ENCODE data around the gene HEATR3.
"Not testable (repeated sequence)": the region's sequence is repeated elsewhere in the genome, so short reads cannot be mapped to it uniquely, and the experiment has no call there.

The HEATR3 gene

DNA sequence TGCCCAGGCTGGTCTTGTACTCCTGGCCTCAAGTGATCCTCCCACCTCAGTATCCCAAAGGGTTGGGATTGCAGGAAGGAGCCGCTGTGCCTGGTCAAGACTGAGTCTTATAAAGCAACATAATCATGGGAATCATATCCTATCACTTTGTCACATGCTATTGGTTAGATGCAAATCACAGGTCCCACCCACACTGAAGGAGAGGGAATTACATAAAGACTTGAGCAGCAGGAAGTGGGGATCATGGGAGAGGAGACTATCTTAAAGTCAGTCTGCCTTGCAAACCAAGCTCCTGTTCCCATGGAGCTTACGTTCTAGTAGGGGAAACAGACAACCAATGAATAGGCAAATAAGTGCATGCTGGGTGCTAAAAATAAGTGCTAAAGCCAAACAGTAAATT is 59.0 kb downstream of the HEATR3 start:
- Histone ChIP-seq H3K23ac (ENCODE audit: low read length in 2 of 2) (no peak overlapping the region), H3K27ac (ENCODE audit: low read length, poor library complexity, severe bottlenecking) (no peak overlapping the region), H2AK5ac (ENCODE audit: low read length, severe bottlenecking) (no peak overlapping the region), H3K9me3 (ENCODE audit: control insufficient read depth, low read length) (no peaks in the 10 kb centered on the region), H4K8ac (ENCODE audit: low read length) (no peak overlapping the region), H3K36me3 (ENCODE audit: control insufficient read depth in 1 of 2, insufficient read depth in 2 of 2, low read depth in 1 of 2, low read length in 2 of 2) (no peaks in the 10 kb centered on the region), H3K14ac (ENCODE audit: low read length in 2 of 2) (no peak overlapping the region), H3K9ac (ENCODE audit: low read length) (no peak overlapping the region), H3K79me1 (replicated peaks; ENCODE audit: low read length, poor library complexity, severe bottlenecking) (no peaks in the 10 kb centered on the region), H2BK5ac (ENCODE audit: low read depth, low read length, poor library complexity, severe bottlenecking) (no peak overlapping the region), H3K18ac (ENCODE audit: low read depth in 1 of 2, low read length in 2 of 2) (no peak overlapping the region), H4K91ac (ENCODE audit: low read length) (no peak overlapping the region), H3K4ac (ENCODE audit: low read depth in 1 of 2, low read length in 2 of 2) (no peak overlapping the region), H3K27me3 (ENCODE audit: control insufficient read depth in 1 of 2, insufficient read depth in 1 of 2, low read length in 2 of 2) (peaks cover 0 to 3% of the 10 kb centered on the region in 2 experiments), H2AFZ (ENCODE audit: low read depth, low read length) (no peak overlapping the region), H3K4me2 (ENCODE audit: low read length, poor library complexity, severe bottlenecking) (no peak overlapping the region), H2BK12ac (ENCODE audit: low read length in 2 of 2) (no peak overlapping the region), H3K4me1 (ENCODE audit: control insufficient read depth, insufficient read depth, low read depth, low read length) (no peaks in the 10 kb centered on the region), H2BK15ac (ENCODE audit: low read depth, poor library complexity, severe bottlenecking) (no peak overlapping the region), H2BK120ac (ENCODE audit: low read depth, low read length) (no peak overlapping the region), H3K4me3 (ENCODE audit: insufficient read depth in 1 of 2, low read depth in 1 of 2, low read length in 2 of 2) (no peak overlapping the region)
- WGBS: 75% methylated on average over 1 of the region's 2 CpGs
- no peak for DNase-seq

- 95% methylated on average over 4 of the region's 4 CpGs for WGBS
- no peak overlapping the region for H3K23ac ChIP-seq (ENCODE audit: low read length in 2 of 2)
- no peak overlapping the region for H3K4ac ChIP-seq (ENCODE audit: low read depth in 1 of 2, low read length in 2 of 2)
- H2AFZ ChIP-seq (ENCODE audit: low read depth, low read length): no peak overlapping the region
- no peak overlapping the region for H4K91ac ChIP-seq (ENCODE audit: low read length)
- no peak overlapping the region for H2BK15ac ChIP-seq (ENCODE audit: low read depth, poor library complexity, severe bottlenecking)
- H3K4me2 ChIP-seq (ENCODE audit: low read length, poor library complexity, severe bottlenecking): no peak overlapping the region
- H2BK120ac ChIP-seq (ENCODE audit: low read depth, low read length): no peak overlapping the region
- H3K9ac ChIP-seq (ENCODE audit: low read length): no peak overlapping the region
- no peaks in the 10 kb centered on the region for H3K79me1 ChIP-seq (replicated peaks; ENCODE audit: low read length, poor library complexity, severe bottlenecking)
- H3K9me3 ChIP-seq (ENCODE audit: control insufficient read depth, low read length): no peaks in the 10 kb centered on the region
- H3K18ac ChIP-seq (ENCODE audit: low read depth in 1 of 2, low read length in 2 of 2): no peak overlapping the region
- H2BK5ac ChIP-seq (ENCODE audit: low read depth, low read length, poor library complexity, severe bottlenecking): no peak overlapping the region
- H3K14ac ChIP-seq (ENCODE audit: low read length in 2 of 2): no peak overlapping the region
- H3K36me3 ChIP-seq (ENCODE audit: control insufficient read depth in 1 of 2, insufficient read depth in 2 of 2, low read depth in 1 of 2, low read length in 2 of 2): no peaks in the 10 kb centered on the region
- H3K4me1 ChIP-seq (ENCODE audit: control insufficient read depth, insufficient read depth, low read depth, low read length): no peaks in the 10 kb centered on the region
- DNase-seq: no peak
- H2AK5ac ChIP-seq (ENCODE audit: low read length, severe bottlenecking): no peak overlapping the region
- H4K8ac ChIP-seq (ENCODE audit: low read length): no peak overlapping the region
- no peaks in the 10 kb centered on the region for H3K27me3 ChIP-seq (ENCODE audit: control insufficient read depth in 1 of 2, insufficient read depth in 1 of 2, low read length in 2 of 2)
- no peak overlapping the region for H3K4me3 ChIP-seq (ENCODE audit: insufficient read depth in 1 of 2, low read depth in 1 of 2, low read length in 2 of 2)
- H2BK12ac ChIP-seq (ENCODE audit: low read length in 2 of 2): no peak overlapping the region
- H3K27ac ChIP-seq (ENCODE audit: low read length, poor library complexity, severe bottlenecking): no peak overlapping the region
These were observed 60.4 kb downstream of the HEATR3 start for GRCh38 chr16:50126183-50126582.

DNA sequence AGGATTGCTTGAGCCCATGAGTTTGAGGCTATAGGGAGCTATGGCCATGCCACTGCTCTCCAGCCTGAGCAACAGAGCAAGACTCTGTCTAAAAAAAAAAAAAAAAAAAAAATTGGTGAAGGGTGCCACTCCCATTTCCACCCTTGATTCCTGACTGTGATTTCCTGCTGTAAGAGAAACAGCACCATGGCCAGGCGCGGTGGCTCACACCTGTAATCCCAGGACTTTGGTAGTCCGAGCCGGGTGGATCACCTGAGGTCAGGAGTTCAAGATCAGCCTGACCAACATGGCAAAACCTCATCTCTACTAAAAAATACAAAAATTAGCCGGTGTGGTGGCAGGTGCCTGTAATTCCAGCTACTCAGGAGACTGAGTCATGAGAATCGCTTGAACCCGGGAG is 66.8 kb downstream of the HEATR3 start:
- not testable (repeated sequence) for H3K4me1 ChIP-seq (ENCODE audit: control insufficient read depth, insufficient read depth, low read depth, low read length); H2BK12ac ChIP-seq (ENCODE audit: low read length in 2 of 2); H3K36me3 ChIP-seq (ENCODE audit: control insufficient read depth in 1 of 2, insufficient read depth in 2 of 2, low read depth in 1 of 2, low read length in 2 of 2); H3K14ac ChIP-seq (ENCODE audit: low read length in 2 of 2); H3K9ac ChIP-seq (ENCODE audit: low read length); H3K4me2 ChIP-seq (ENCODE audit: low read length, poor library complexity, severe bottlenecking); H3K9me3 ChIP-seq (ENCODE audit: control insufficient read depth, low read length); H2AK5ac ChIP-seq (ENCODE audit: low read length, severe bottlenecking); H3K27me3 ChIP-seq (ENCODE audit: control insufficient read depth in 1 of 2, insufficient read depth in 1 of 2, low read length in 2 of 2); DNase-seq; H3K79me1 ChIP-seq (replicated peaks; ENCODE audit: low read length, poor library complexity, severe bottlenecking); H3K27ac ChIP-seq (ENCODE audit: low read length, poor library complexity, severe bottlenecking); H3K18ac ChIP-seq (ENCODE audit: low read depth in 1 of 2, low read length in 2 of 2); H4K8ac ChIP-seq (ENCODE audit: low read length); H2BK15ac ChIP-seq (ENCODE audit: low read depth, poor library complexity, severe bottlenecking); H2BK120ac ChIP-seq (ENCODE audit: low read depth, low read length); H4K91ac ChIP-seq (ENCODE audit: low read length); H2BK5ac ChIP-seq (ENCODE audit: low read depth, low read length, poor library complexity, severe bottlenecking); H2AFZ ChIP-seq (ENCODE audit: low read depth, low read length); H3K4me3 ChIP-seq (ENCODE audit: insufficient read depth in 1 of 2, low read depth in 1 of 2, low read length in 2 of 2); H3K23ac ChIP-seq (ENCODE audit: low read length in 2 of 2); H3K4ac ChIP-seq (ENCODE audit: low read depth in 1 of 2, low read length in 2 of 2)
- 95% methylated on average over 7 of the region's 7 CpGs for WGBS

DNA sequence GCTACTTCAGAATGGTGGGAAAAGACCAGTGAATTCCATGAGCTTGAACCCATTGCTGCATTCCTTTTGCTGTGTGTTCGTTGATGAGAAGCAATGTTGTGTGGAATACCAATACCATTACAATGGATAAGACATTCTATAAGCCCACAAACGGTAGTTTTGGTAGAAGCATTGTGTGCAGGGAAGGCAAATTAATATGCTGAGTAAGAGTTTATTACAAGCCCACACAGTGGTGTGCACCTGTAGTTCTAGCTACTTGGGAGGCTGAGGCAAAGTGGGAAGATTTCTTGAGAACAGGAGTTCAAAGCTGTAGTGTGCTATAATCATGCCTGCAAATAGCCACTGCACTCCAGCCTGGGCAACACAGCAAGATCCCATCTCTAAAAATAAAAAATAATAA is 67.4 kb downstream of the HEATR3 start:
- H3K4me2 ChIP-seq (ENCODE audit: low read length, poor library complexity, severe bottlenecking): no peak overlapping the region
- no peak overlapping the region for H2AFZ ChIP-seq (ENCODE audit: low read depth, low read length)
- H4K8ac ChIP-seq (ENCODE audit: low read length): no peak overlapping the region
- no peak overlapping the region for H3K27ac ChIP-seq (ENCODE audit: low read length, poor library complexity, severe bottlenecking)
- no peak overlapping the region for H3K9ac ChIP-seq (ENCODE audit: low read length)
- H3K18ac ChIP-seq (ENCODE audit: low read depth in 1 of 2, low read length in 2 of 2): no peak overlapping the region
- no peak overlapping the region for H2BK120ac ChIP-seq (ENCODE audit: low read depth, low read length)
- no peak overlapping the region for H3K14ac ChIP-seq (ENCODE audit: low read length in 2 of 2)
- WGBS: 86% methylated on average over 1 of the region's 2 CpGs
- no peaks in the 10 kb centered on the region for H3K36me3 ChIP-seq (ENCODE audit: control insufficient read depth in 1 of 2, insufficient read depth in 2 of 2, low read depth in 1 of 2, low read length in 2 of 2)
- H3K4ac ChIP-seq (ENCODE audit: low read depth in 1 of 2, low read length in 2 of 2): no peak overlapping the region
- H3K23ac ChIP-seq (ENCODE audit: low read length in 2 of 2): no peak overlapping the region
- H3K27me3 ChIP-seq (ENCODE audit: control insufficient read depth in 1 of 2, insufficient read depth in 1 of 2, low read length in 2 of 2): no peaks in the 10 kb centered on the region
- no peaks in the 10 kb centered on the region for H3K4me1 ChIP-seq (ENCODE audit: control insufficient read depth, insufficient read depth, low read depth, low read length)
- no peak overlapping the region for H3K4me3 ChIP-seq (ENCODE audit: insufficient read depth in 1 of 2, low read depth in 1 of 2, low read length in 2 of 2)
- H2BK5ac ChIP-seq (ENCODE audit: low read depth, low read length, poor library complexity, severe bottlenecking): no peak overlapping the region
- no peak overlapping the region for H4K91ac ChIP-seq (ENCODE audit: low read length)
- no peak for DNase-seq
- H2BK12ac ChIP-seq (ENCODE audit: low read length in 2 of 2): no peak overlapping the region
- H2BK15ac ChIP-seq (ENCODE audit: low read depth, poor library complexity, severe bottlenecking): no peak overlapping the region
- no peaks in the 10 kb centered on the region for H3K9me3 ChIP-seq (ENCODE audit: control insufficient read depth, low read length)
- no peaks in the 10 kb centered on the region for H3K79me1 ChIP-seq (replicated peaks; ENCODE audit: low read length, poor library complexity, severe bottlenecking)
- no peak overlapping the region for H2AK5ac ChIP-seq (ENCODE audit: low read length, severe bottlenecking)
